Lower lobe of right lung (tissue), 2 donors: Measurements from ENCODE around the gene MAP2K6. TPM values are rescaled to one million over a fixed set of nuclear protein-coding genes. Genes with fewer than 3 reads are reported as not detected.

ENCODE experiments used
- ATAC-seq, 2 donors: fragments of 200-7000 bp; cut with Tn5 transposase; one replicate each; pipeline ENCODE4 v1.9.1; 2020 to 2022; ENCODE audit warnings: mild to moderate bottlenecking in 2 of 2, moderate library complexity in 2 of 2
- DNase-seq: peaks from one replicate; pipeline ENCODE4 v3.0.0-alpha.2; 2020
- H3K27ac ChIP-seq: fragments of 200-600 bp; one replicate; pipeline ENCODE4 v1.8.0; 2022
- H3K27me3 ChIP-seq: fragments of 200-600 bp; one replicate; pipeline ENCODE4 v1.8.0; 2022; ENCODE audit warnings: low read depth
- H3K36me3 ChIP-seq: fragments of 200-600 bp; one replicate; pipeline ENCODE4 v1.8.0; 2022; ENCODE audit warnings: mild to moderate bottlenecking
- H3K4me1 ChIP-seq: fragments of 200-600 bp; one replicate; pipeline ENCODE4 v1.8.0; 2022
- H3K4me3 ChIP-seq: fragments of 200-600 bp; one replicate; pipeline ENCODE4 v1.8.0; 2022; ENCODE audit warnings: mild to moderate bottlenecking
- H3K9me3 ChIP-seq: fragments of 200-600 bp; one replicate; pipeline ENCODE4 v1.8.0; 2022
- intact Hi-C: fragments of 100-400 bp; cut with DNase I; formaldehyde crosslinking; loops from one replicate; pipeline ENCODE4 v1.11.0; 2022
- total RNA-seq: library from RNA; stranded (reverse); fragmentation: NEBNext Ultra II Directional; extraction: Animal tissue kit (Norgen Biotek cat#: 25700); gene quantifications from one replicate; pipeline ENCODE4 v1.2.1, GENCODE V29; 2021
- TF ChIP-seq, protein P1 (sequence below): fragments of 200-600 bp; IDR thresholded peaks from one replicate; pipeline ENCODE4 v1.8.0; 2022; ENCODE audit warnings: antibody characterized with exemption, mild to moderate bottlenecking
- donor health status: DM: no; HTN: yes; CAD: no; lungs with severe emphysema.

Gene MAP2K6
- total RNA-seq, 1 donor from 2014 or later: 6.3 TPM

DNA sequence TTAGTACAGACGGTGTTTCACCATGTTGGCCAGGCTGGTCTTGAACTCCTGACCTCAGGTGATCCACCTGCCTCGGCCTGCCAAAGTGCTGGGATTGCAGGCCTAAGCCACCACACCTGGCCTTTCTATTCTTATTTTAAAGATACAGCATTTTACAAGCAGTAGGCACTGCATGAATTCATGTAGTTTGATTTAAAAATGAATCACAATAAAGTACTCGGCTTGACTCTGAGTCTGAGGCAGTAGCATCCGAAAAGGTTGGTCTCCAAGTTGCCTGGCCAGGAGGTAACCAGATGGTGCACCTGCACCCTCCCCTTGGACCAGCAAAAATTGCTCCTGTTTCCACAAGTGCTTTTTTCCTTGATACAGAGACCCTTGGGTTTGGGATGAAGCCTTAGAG lies 35.6 kb downstream of the MAP2K6 start:
- ATAC-seq: no peak
- intact Hi-C loops: no loop called here

GRCh38 chr17:69450918-69451317 lies 36.4 kb downstream of the MAP2K6 start:
- no peak for ATAC-seq

More for the DNA sequence above, 35.6 kb downstream of the MAP2K6 start:
- DNase-seq: no peak
- H3K36me3 ChIP-seq: no peaks in the 10 kb centered on the region
- H3K27me3 ChIP-seq: no peaks in the 10 kb centered on the region
- H3K9me3 ChIP-seq: no peaks in the 10 kb centered on the region
- TF ChIP-seq, protein P1, sequence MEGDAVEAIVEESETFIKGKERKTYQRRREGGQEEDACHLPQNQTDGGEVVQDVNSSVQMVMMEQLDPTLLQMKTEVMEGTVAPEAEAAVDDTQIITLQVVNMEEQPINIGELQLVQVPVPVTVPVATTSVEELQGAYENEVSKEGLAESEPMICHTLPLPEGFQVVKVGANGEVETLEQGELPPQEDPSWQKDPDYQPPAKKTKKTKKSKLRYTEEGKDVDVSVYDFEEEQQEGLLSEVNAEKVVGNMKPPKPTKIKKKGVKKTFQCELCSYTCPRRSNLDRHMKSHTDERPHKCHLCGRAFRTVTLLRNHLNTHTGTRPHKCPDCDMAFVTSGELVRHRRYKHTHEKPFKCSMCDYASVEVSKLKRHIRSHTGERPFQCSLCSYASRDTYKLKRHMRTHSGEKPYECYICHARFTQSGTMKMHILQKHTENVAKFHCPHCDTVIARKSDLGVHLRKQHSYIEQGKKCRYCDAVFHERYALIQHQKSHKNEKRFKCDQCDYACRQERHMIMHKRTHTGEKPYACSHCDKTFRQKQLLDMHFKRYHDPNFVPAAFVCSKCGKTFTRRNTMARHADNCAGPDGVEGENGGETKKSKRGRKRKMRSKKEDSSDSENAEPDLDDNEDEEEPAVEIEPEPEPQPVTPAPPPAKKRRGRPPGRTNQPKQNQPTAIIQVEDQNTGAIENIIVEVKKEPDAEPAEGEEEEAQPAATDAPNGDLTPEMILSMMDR: no peak
- no peaks in the 10 kb centered on the region for H3K4me1 ChIP-seq
- no peak overlapping the region for H3K27ac ChIP-seq
- H3K4me3 ChIP-seq: no peak overlapping the region

GRCh38 chr17:69451416-69452394 lies 37.2 kb downstream of the MAP2K6 start:
- H3K36me3 ChIP-seq: no peaks in the 10 kb centered on the region
- no peak overlapping the region for H3K4me3 ChIP-seq
- H3K4me1 ChIP-seq: no peaks in the 10 kb centered on the region
- no peaks in the 10 kb centered on the region for H3K27me3 ChIP-seq
- no peaks in the 10 kb centered on the region for H3K9me3 ChIP-seq
- intact Hi-C loops: no loop called here
- TF ChIP-seq, protein P1: no peak
- ATAC-seq: no peak
- H3K27ac ChIP-seq: no peak overlapping the region
- no peak for DNase-seq

More at GRCh38 chr17:69450918-69451317, 36.4 kb downstream of the MAP2K6 start:
- no peak overlapping the region for H3K4me3 ChIP-seq
- H3K27ac ChIP-seq: no peak overlapping the region
- no peaks in the 10 kb centered on the region for H3K4me1 ChIP-seq
- H3K36me3 ChIP-seq: no peaks in the 10 kb centered on the region
- TF ChIP-seq, protein P1: no peak
- no peaks in the 10 kb centered on the region for H3K9me3 ChIP-seq
- H3K27me3 ChIP-seq: no peaks in the 10 kb centered on the region
- DNase-seq: no peak
- intact Hi-C loops: no loop called here

DNA sequence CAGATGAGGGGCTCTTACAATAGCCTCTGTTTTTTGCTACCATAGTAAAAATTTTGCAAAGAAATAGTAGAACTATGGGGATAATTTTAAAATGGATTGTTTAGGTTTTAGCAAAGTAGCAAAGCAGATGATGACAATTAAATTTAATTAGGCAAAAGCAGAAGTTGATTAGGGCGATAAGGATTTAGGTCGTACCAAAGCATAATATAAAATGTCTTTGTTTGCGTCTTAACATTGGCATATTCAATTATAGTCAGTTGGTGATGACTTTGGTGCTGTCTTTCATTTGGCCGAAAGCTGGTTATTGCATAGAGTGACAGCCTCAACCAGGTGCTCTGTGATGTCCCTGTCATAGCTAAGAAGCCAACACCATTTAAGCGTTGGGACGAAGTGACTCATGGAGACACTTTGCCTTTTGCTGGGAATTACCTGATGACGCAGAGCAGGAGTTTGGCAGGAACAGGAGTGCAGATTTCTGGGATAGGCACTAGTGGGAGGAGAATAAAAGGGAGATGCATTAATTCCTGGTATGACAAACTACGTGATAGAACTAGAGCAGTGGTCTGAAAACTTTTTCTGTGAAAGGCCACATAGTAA lies 38.3 kb downstream of the MAP2K6 start:
- intact Hi-C loops: no loop called here
- Histone ChIP-seq H3K27ac (no peak overlapping the region), H3K4me3 (no peak overlapping the region), H3K36me3 (no peaks in the 10 kb centered on the region), H3K9me3 (no peaks in the 10 kb centered on the region), H3K27me3 (no peaks in the 10 kb centered on the region), H3K4me1 (no peaks in the 10 kb centered on the region)
- ATAC-seq (no peak), DNase-seq (no peak)
- TF ChIP-seq, protein P1: no peak

- intact Hi-C loops: no loop called here
- H3K36me3 ChIP-seq: no peaks in the 10 kb centered on the region
- no peak overlapping the region for H3K4me3 ChIP-seq
- TF ChIP-seq, protein P1: no peak
- H3K27me3 ChIP-seq: no peaks in the 10 kb centered on the region
- H3K4me1 ChIP-seq: no peaks in the 10 kb centered on the region
- no peak for ATAC-seq
- H3K27ac ChIP-seq: no peak overlapping the region
- no peaks in the 10 kb centered on the region for H3K9me3 ChIP-seq
- DNase-seq: no peak
Measured at GRCh38 chr17:69454051-69454450, 39.6 kb downstream of the MAP2K6 start.
